ENCODE results near the gene GBP2.
"Not testable (repeated sequence)": the region's sequence is repeated elsewhere in the genome, so short reads cannot be mapped to it uniquely, and the experiment has no call there.

The GBP2 gene

GRCh38 chr1:89088572-89088971 lies 37.3 kb downstream of the GBP2 start:
- H3K4me3 ChIP-seq (replicated peaks; ENCODE audit: low read depth, low read length): no peak overlapping the region
- no peak for DNase-seq (ENCODE audit: extremely low read depth, low read depth)
- no peak for TF ChIP-seq CTCF (IDR thresholded peaks at IDR 0.05; ENCODE audit: low read depth, low read length, missing control alignments)

GRCh38 chr1:89087241-89087640 lies 38.7 kb downstream of the GBP2 start:
- TF ChIP-seq CTCF (IDR thresholded peaks at IDR 0.05; ENCODE audit: low read depth, low read length, missing control alignments): no peak
- DNase-seq (ENCODE audit: extremely low read depth, low read depth): no peak
- H3K4me3 ChIP-seq (replicated peaks; ENCODE audit: low read depth, low read length): no peak overlapping the region

DNA sequence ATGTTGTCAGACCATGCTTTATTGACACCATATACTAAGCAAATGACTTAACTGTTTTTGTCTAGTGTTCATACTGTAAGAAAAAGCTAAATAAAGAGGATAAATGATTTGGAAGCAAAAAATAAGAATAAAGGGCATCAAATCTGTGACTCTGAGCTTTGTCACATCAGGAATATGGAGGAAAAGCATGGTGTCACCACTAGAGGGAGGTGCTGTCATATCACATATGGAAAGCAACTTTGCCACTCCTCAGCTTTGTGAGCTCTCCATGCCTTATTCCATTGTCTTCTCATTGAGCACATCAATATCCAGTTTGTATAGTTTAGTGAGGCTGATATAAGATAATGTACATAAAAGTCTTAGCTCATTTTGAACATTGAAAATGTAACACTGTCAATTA lies 40.1 kb downstream of the GBP2 start:
- DNase-seq (ENCODE audit: extremely low read depth, low read depth): no peak
- no peak overlapping the region for H3K4me3 ChIP-seq (replicated peaks; ENCODE audit: low read depth, low read length)
- peak; percentile 49 for TF ChIP-seq CTCF (IDR thresholded peaks at IDR 0.05; ENCODE audit: low read depth, low read length, missing control alignments)

DNA sequence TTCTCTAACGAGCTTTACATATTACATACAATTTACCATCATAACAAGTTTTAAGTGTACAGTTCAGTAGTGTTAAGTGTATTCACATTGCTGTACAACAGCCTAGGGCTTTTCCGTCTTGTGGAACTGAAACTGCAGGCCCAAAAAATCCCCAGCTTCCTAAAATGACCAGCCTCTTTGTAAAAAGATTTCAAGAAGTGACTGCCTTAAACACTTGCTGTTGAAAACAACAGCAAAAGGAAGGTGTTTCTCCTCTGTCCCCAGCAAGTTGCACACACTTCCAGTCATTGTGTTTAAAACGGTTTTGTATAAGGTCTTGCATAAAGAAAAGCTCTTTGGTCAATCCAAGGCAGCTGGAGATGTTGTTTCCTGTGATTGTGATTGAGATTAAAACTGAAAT lies 44.9 kb downstream of the GBP2 start:
- no peak overlapping the region for H3K4me3 ChIP-seq (replicated peaks; ENCODE audit: low read depth, low read length)
- no peak for DNase-seq (ENCODE audit: extremely low read depth, low read depth)

DNA sequence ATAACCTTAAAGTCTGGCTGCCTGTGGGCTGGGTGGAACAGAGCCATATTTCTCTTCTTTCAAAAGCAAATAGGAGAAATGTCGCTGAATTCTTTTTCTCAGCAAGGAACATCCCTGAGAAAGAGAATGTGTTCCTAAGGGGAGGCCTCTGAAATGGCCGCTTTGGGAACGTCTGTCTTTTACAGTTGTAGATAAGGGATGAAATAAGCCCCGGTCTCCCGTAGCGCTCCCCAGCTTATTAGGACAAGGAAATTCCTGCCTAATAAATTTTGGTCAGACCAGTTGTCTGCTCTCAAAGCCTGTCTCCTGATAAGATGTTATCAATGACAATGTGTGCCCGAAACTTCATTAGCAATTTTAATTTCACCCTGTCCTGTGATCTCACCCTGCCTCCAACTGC lies 45.8 kb downstream of the GBP2 start:
- DNase-seq (ENCODE audit: extremely low read depth, low read depth); H3K4me3 ChIP-seq (replicated peaks; ENCODE audit: low read depth, low read length): not testable (repeated sequence)

More for the DNA sequence above, 44.9 kb downstream of the GBP2 start:
- TF ChIP-seq CTCF (IDR thresholded peaks at IDR 0.05; ENCODE audit: low read depth, low read length, missing control alignments): no peak

GRCh38 chr1:89072466-89073065 lies 53.3 kb downstream of the GBP2 start:
- DNase-seq (ENCODE audit: extremely low read depth, low read depth); H3K4me3 ChIP-seq (replicated peaks; ENCODE audit: low read depth, low read length): not testable (repeated sequence)

DNA sequence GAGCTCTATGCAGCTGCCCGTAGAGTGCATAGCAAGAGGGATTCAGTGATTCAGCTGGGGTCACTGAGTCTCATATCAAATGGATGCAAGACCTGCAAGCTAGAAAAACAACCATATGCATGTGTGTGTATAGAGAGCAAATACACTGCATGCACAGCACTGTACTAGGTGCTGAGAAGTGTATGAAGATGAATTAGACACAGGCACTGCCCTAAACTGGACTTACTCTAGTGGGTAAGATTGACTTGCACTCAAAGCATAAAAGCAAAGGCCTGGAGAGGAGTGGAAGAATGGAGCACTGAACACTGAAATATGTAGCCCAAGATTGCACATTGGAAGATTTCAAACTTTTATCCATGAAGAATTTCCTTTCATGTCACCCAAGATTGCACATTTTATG lies 55.4 kb downstream of the GBP2 start:
- TF ChIP-seq CTCF (IDR thresholded peaks at IDR 0.05; ENCODE audit: low read depth, low read length, missing control alignments): no peak
- H3K4me3 ChIP-seq (replicated peaks; ENCODE audit: low read depth, low read length): no peak overlapping the region
- DNase-seq (ENCODE audit: extremely low read depth, low read depth): no peak

DNA sequence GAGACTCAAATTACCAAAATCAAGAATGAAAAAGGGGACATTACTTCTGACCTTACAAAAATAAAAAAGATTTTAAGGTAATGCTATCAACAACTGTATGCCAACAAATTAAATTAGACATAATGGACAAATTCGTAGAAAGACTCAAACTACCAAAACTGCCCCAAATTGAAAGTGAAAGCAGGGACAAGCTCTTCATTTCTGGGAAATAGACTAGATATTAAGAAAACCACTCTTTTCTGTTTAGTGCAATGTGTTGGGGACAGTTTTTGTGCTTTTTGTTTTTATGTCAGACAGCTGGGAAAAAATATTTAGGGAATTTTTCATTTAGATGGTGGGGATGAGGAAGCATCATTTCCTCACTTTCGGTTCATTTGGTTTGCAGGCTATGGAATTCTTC lies 56.0 kb downstream of the GBP2 start:
- H3K4me3 ChIP-seq (replicated peaks; ENCODE audit: low read depth, low read length): no peak overlapping the region
- no peak for DNase-seq (ENCODE audit: extremely low read depth, low read depth)
- TF ChIP-seq CTCF (IDR thresholded peaks at IDR 0.05; ENCODE audit: low read depth, low read length, missing control alignments): no peak

All from HFF-Myc (cell line).